Common myeloid progenitor, CD34-positive (primary cell): ENCODE data around the gene RNPC3.

Source experiments
- CTCF ChIA-PET: fragments of 350-600 bp; sonication (Branson Sonifier 250); formaldehyde crosslinking; loops from one replicate; lab custom pipeline; 2021; ENCODE audit warnings: antibody characterized with exemption; lab: Charles Lee
- POLR2A ChIA-PET: fragments of 350-600 bp; sonication (Branson Sonifier 250); formaldehyde crosslinking; loops from one replicate; lab custom pipeline; 2021; ENCODE audit warnings: antibody characterized with exemption; lab: Charles Lee
- DNase-seq, 3 donors: peaks; one replicate each; pipeline versions ENCODE4 v3.0.0 to v3.0.0-alpha.2; 2013
- H3K27ac ChIP-seq, 2 experiments: 1 replicate in 1 of 2; 2 replicates in 1 of 2; pipeline ENCODE4 v1.7.0; 2013; ENCODE audit warnings: inconsistent platforms in 2 of 2, low read length in 2 of 2, mild to moderate bottlenecking in 2 of 2, low read depth in 1 of 2, moderate library complexity in 1 of 2; ENCODE audit not compliant: severe bottlenecking in 2 of 2, insufficient read depth in 1 of 2, poor library complexity in 1 of 2
- H3K27me3 ChIP-seq, 5 experiments: replicated peaks in 2 of 5; 1 replicate in 3 of 5; 2 replicates in 2 of 5; pipeline versions ENCODE4 v1.6.1 to v1.7.0; 2013; ENCODE audit warnings: low read length in 4 of 5, mild to moderate bottlenecking in 2 of 5, moderate library complexity in 2 of 5, inconsistent platforms in 1 of 5; ENCODE audit not compliant: insufficient read depth in 5 of 5, control insufficient read depth in 4 of 5
- H3K36me3 ChIP-seq, 4 experiments: 1 replicate in 2 of 4; 2 replicates in 2 of 4; pipeline versions ENCODE4 v1.6.1 to v1.7.0; 2013; ENCODE audit warnings: low read length in 3 of 4, control low read depth in 1 of 4, mild to moderate bottlenecking in 1 of 4; ENCODE audit not compliant: control insufficient read depth in 4 of 4, insufficient read depth in 4 of 4
- H3K4me1 ChIP-seq, 4 experiments: 1 replicate in 3 of 4; 2 replicates in 1 of 4; pipeline versions ENCODE4 v1.6.1 to v1.7.1; 2013; ENCODE audit warnings: low read length in 3 of 4, mild to moderate bottlenecking in 3 of 4, control low read depth in 1 of 4, inconsistent platforms in 1 of 4, moderate library complexity in 1 of 4; ENCODE audit not compliant: control insufficient read depth in 4 of 4, insufficient read depth in 4 of 4; ENCODE audit errors: control extremely low read depth in 1 of 4
- H3K4me3 ChIP-seq, 7 experiments: 1 replicate in 4 of 7; 2 replicates in 3 of 7; pipeline versions ENCODE4 v1.5.1 to v1.7.0; 2013; ENCODE audit warnings: mild to moderate bottlenecking in 7 of 7, low read length in 6 of 7, moderate library complexity in 6 of 7, inconsistent platforms in 2 of 7, low read depth in 2 of 7, control low read depth in 1 of 7; ENCODE audit not compliant: insufficient read depth in 4 of 7, control insufficient read depth in 1 of 7; ENCODE audit errors: extremely low read depth in 1 of 7
- H3K9me3 ChIP-seq, 5 experiments: 1 replicate in 4 of 5; 2 replicates in 1 of 5; pipeline versions ENCODE4 v1.6.1 to v1.7.1; 2013; ENCODE audit warnings: low read length in 4 of 5, mild to moderate bottlenecking in 2 of 5, inconsistent platforms in 1 of 5, low read depth in 1 of 5, moderate library complexity in 1 of 5; ENCODE audit not compliant: control insufficient read depth in 4 of 5, insufficient read depth in 2 of 5; ENCODE audit errors: control extremely low read depth in 1 of 5
- WGBS: methylation state at CpG from one replicate; pipeline ENCODE4 v1.1.5; 2013; ENCODE audit not compliant: insufficient coverage; 5-methylcytosine and 5-hydroxymethylcytosine counted together

Gene RNPC3

GRCh38 chr1:103523346-103523745, 2.2 kb upstream of the RNPC3 start:
- Histone ChIP-seq H3K4me1 (peaks cover 4 to 23% (median 13%) of the 10 kb centered on the region in 4 experiments), H3K27ac (no peak overlapping the region), H3K27me3 (no peaks in the 10 kb centered on the region), H3K36me3 (peaks cover 0 to 3% (median 2%) of the 10 kb centered on the region in 4 experiments), H3K4me3 (no peak overlapping the region), H3K9me3 (no peaks in the 10 kb centered on the region)
- WGBS, result no CpG with 5 or more reads among the region's 3 CpGs
- no peak for DNase-seq
- ChIA-PET POLR2A (no interaction called here), CTCF (no interaction called here)

GRCh38 chr1:103525114-103525606, 339 bp upstream of the RNPC3 start:
- peaks cover 0 to 14% (median 6%) of the 10 kb centered on the region in 4 experiments for H3K36me3 ChIP-seq
- 8% methylated on average over 4 of the region's 34 CpGs for WGBS
- peak overlapping the region in 6 of 7 experiments; percentile 23 to 79 (median 62) for H3K4me3 ChIP-seq
- H3K27ac ChIP-seq, result no peak overlapping the region
- no peaks in the 10 kb centered on the region for H3K9me3 ChIP-seq
- ChIA-PET CTCF (interaction anchor here (1.0 to 1.1 kb wide), 2 partner anchors 9 to 418 kb away, joined by 3 read pairs; no protein-coding TSS in a partner anchor), POLR2A (no interaction called here)
- H3K27me3 ChIP-seq, result no peaks in the 10 kb centered on the region
- peak; percentile 38 to 64 (median 59) for DNase-seq
- H3K4me1 ChIP-seq, result peaks cover 4 to 23% (median 13%) of the 10 kb centered on the region in 4 experiments

- H3K36me3 ChIP-seq, result peaks cover 0 to 20% (median 13%) of the 10 kb centered on the region in 4 experiments
- no peaks in the 10 kb centered on the region for H3K9me3 ChIP-seq
- POLR2A ChIA-PET, result no interaction called here
- peaks cover 4 to 23% (median 13%) of the 10 kb centered on the region in 4 experiments for H3K4me1 ChIP-seq
- H3K4me3 ChIP-seq, result peak overlapping the region in 2 of 7 experiments; percentile 96 to 98
- DNase-seq, result no peak
- H3K27ac ChIP-seq, result no peak overlapping the region
- no peaks in the 10 kb centered on the region for H3K27me3 ChIP-seq
- WGBS, result 100% methylated on average over 1 of the region's 2 CpGs
- CTCF ChIA-PET, result no interaction called here
Observed at GRCh38 chr1:103527331-103527730, 1.8 kb downstream of the RNPC3 start.

GRCh38 chr1:103529746-103530145, 4.2 kb downstream of the RNPC3 start:
- no peaks in the 10 kb centered on the region for H3K27me3 ChIP-seq
- H3K4me1 ChIP-seq, result peaks cover 4 to 22% (median 13%) of the 10 kb centered on the region in 4 experiments
- POLR2A ChIA-PET, result no interaction called here
- H3K4me3 ChIP-seq, result no peak overlapping the region
- no peak for DNase-seq
- H3K27ac ChIP-seq, result no peak overlapping the region
- no peaks in the 10 kb centered on the region for H3K9me3 ChIP-seq
- CTCF ChIA-PET, result no interaction called here
- WGBS, result 99% methylated on average over 7 of the region's 8 CpGs
- peaks cover 0 to 29% (median 19%) of the 10 kb centered on the region in 4 experiments for H3K36me3 ChIP-seq

GRCh38 chr1:103538226-103538625, 12.7 kb downstream of the RNPC3 start:
- H3K36me3 ChIP-seq, result peaks cover 19 to 77% (median 48%) of the 10 kb centered on the region in 4 experiments

GRCh38 chr1:103541431-103541830, 15.9 kb downstream of the RNPC3 start:
- ChIA-PET POLR2A (no interaction called here), CTCF (no interaction called here)
- Histone ChIP-seq H3K27ac (no peak overlapping the region), H3K4me3 (no peak overlapping the region), H3K4me1 (no peaks in the 10 kb centered on the region), H3K9me3 (no peaks in the 10 kb centered on the region), H3K36me3 (peaks cover 19 to 72% (median 47%) of the 10 kb centered on the region in 4 experiments), H3K27me3 (no peaks in the 10 kb centered on the region)
- DNase-seq, result no peak
- WGBS, result 83% methylated on average over 1 of the region's 3 CpGs

More at GRCh38 chr1:103538226-103538625, 12.7 kb downstream of the RNPC3 start:
- no peaks in the 10 kb centered on the region for H3K9me3 ChIP-seq
- WGBS, result 100% methylated on average over 1 of the region's 2 CpGs
- ChIA-PET CTCF (no interaction called here), POLR2A (no interaction called here)
- DNase-seq, result no peak
- no peak overlapping the region for H3K4me3 ChIP-seq
- no peak overlapping the region for H3K27ac ChIP-seq
- no peaks in the 10 kb centered on the region for H3K4me1 ChIP-seq
- no peaks in the 10 kb centered on the region for H3K27me3 ChIP-seq

GRCh38 chr1:103546496-103546895, 21.0 kb downstream of the RNPC3 start:
- CTCF ChIA-PET, result no interaction called here
- H3K4me3 ChIP-seq, result no peak overlapping the region
- no peak overlapping the region for H3K27ac ChIP-seq
- no peaks in the 10 kb centered on the region for H3K9me3 ChIP-seq
- H3K4me1 ChIP-seq, result no peaks in the 10 kb centered on the region
- POLR2A ChIA-PET, result no interaction called here
- H3K36me3 ChIP-seq, result peaks cover 21 to 64% (median 34%) of the 10 kb centered on the region in 4 experiments
- 100% methylated on average over 1 of the region's 1 CpG for WGBS
- DNase-seq, result no peak
- no peaks in the 10 kb centered on the region for H3K27me3 ChIP-seq
